ENCODE data around the gene CACNA2D3.

The CACNA2D3 gene

GRCh38 chr3:54202054-54202453 lies 79.7 kb downstream of the CACNA2D3 start:
- H3K4me3 ChIP-seq (ENCODE audit: control insufficient read depth, low read depth, low read length), result no peak overlapping the region
- no peak for TF ChIP-seq CTCF (IDR thresholded peaks at IDR 0.05; ENCODE audit: control insufficient read depth, insufficient read depth, low read depth, low read length, missing control alignments)
- no peak for DNase-seq (ENCODE audit: low read depth)

- no peak overlapping the region for H3K4me3 ChIP-seq (ENCODE audit: control insufficient read depth, low read depth, low read length)
- DNase-seq (ENCODE audit: low read depth), result no peak
- no peak for TF ChIP-seq CTCF (IDR thresholded peaks at IDR 0.05; ENCODE audit: control insufficient read depth, insufficient read depth, low read depth, low read length, missing control alignments)
Observed at GRCh38 chr3:54202651-54203248, 80.4 kb downstream of the CACNA2D3 start.

GRCh38 chr3:54206874-54207273 lies 84.5 kb downstream of the CACNA2D3 start:
- TF ChIP-seq CTCF (IDR thresholded peaks at IDR 0.05; ENCODE audit: control insufficient read depth, insufficient read depth, low read depth, low read length, missing control alignments), result no peak
- DNase-seq (ENCODE audit: low read depth), result no peak
- H3K4me3 ChIP-seq (ENCODE audit: control insufficient read depth, low read depth, low read length), result no peak overlapping the region

- no peak for DNase-seq (ENCODE audit: low read depth)
- no peak for TF ChIP-seq CTCF (IDR thresholded peaks at IDR 0.05; ENCODE audit: control insufficient read depth, insufficient read depth, low read depth, low read length, missing control alignments)
Observed at GRCh38 chr3:54211097-54211496, 88.7 kb downstream of the CACNA2D3 start.

GRCh38 chr3:54212723-54213122 lies 90.4 kb downstream of the CACNA2D3 start:
- H3K4me3 ChIP-seq (ENCODE audit: control insufficient read depth, low read depth, low read length), result no peak overlapping the region
- no peak for TF ChIP-seq CTCF (IDR thresholded peaks at IDR 0.05; ENCODE audit: control insufficient read depth, insufficient read depth, low read depth, low read length, missing control alignments)
- DNase-seq (ENCODE audit: low read depth), result no peak

More at GRCh38 chr3:54211097-54211496, 88.7 kb downstream of the CACNA2D3 start:
- H3K4me3 ChIP-seq (ENCODE audit: control insufficient read depth, low read depth, low read length), result no peak overlapping the region

GRCh38 chr3:54213907-54214306 lies 91.6 kb downstream of the CACNA2D3 start:
- no peak for DNase-seq (ENCODE audit: low read depth)
- no peak overlapping the region for H3K4me3 ChIP-seq (ENCODE audit: control insufficient read depth, low read depth, low read length)
- no peak for TF ChIP-seq CTCF (IDR thresholded peaks at IDR 0.05; ENCODE audit: control insufficient read depth, insufficient read depth, low read depth, low read length, missing control alignments)

GRCh38 chr3:54214845-54215244 lies 92.5 kb downstream of the CACNA2D3 start:
- no peak for TF ChIP-seq CTCF (IDR thresholded peaks at IDR 0.05; ENCODE audit: control insufficient read depth, insufficient read depth, low read depth, low read length, missing control alignments)
- H3K4me3 ChIP-seq (ENCODE audit: control insufficient read depth, low read depth, low read length), result no peak overlapping the region
- no peak for DNase-seq (ENCODE audit: low read depth)

Measured in AG09309 (cell line).